ENCODE data around the gene TAPBP.
"Not testable (repeated sequence)": the region's sequence is repeated elsewhere in the genome, so short reads cannot be mapped to it uniquely, and the experiment has no call there.

Gene TAPBP
- long read RNA-seq, donor 1, partial matches to known transcripts: 0 of 4 reads
- long read RNA-seq, donor 1, other reads (novel, unspliced or antisense): 0 of 4 reads
- long read RNA-seq, donor 2, partial matches to known transcripts: 0 of 2 reads
- long read RNA-seq, donor 2, other reads (novel, unspliced or antisense): 0 of 2 reads
- long read RNA-seq, donor 3, partial matches to known transcripts: 457 of 2,656 reads
- long read RNA-seq, donor 3, other reads (novel, unspliced or antisense): 2,197 of 2,656 reads
- long read RNA-seq, donor 4, partial matches to known transcripts: 8 of 15 reads
- long read RNA-seq, donor 4, other reads (novel, unspliced or antisense): 0 of 15 reads
- long read RNA-seq, donor 5, partial matches to known transcripts: 0 of 4 reads
- long read RNA-seq, donor 5, other reads (novel, unspliced or antisense): 0 of 4 reads
- long read RNA-seq, donor 6, transcript TAPBP-234 (8 exons, 3,759 nt): major isoform, 5 of 27 reads
- long read RNA-seq, donor 6, partial matches to known transcripts: 16 of 27 reads
- long read RNA-seq, donor 6, other reads (novel, unspliced or antisense): 0 of 27 reads
- long read RNA-seq, donor 7, transcript TAPBP-235 (5 exons, 1,239 nt): minor isoform, 7 of 33 reads
- long read RNA-seq, donor 7, transcript TAPBP-234 (8 exons, 3,759 nt): major isoform, 9 of 33 reads
- long read RNA-seq, donor 7, partial matches to known transcripts: 15 of 33 reads
- long read RNA-seq, donor 7, other reads (novel, unspliced or antisense): 0 of 33 reads
- long read RNA-seq, donor 8, transcript TAPBP-234 (8 exons, 3,759 nt): major isoform, 5 of 6 reads
- long read RNA-seq, donor 8, partial matches to known transcripts: 0 of 6 reads
- long read RNA-seq, donor 8, other reads (novel, unspliced or antisense): 0 of 6 reads

GRCh38 chr6:33313709-33314514, at the start of gene TAPBP:
TAPBP (minus strand) TSS chr6:33314078; CDS start chr6:33314041, 37 bp downstream.
- peak; percentile 88 for DNase-seq

- DNase-seq: not testable (repeated sequence)
Measured at GRCh38 chr6:33363486-33363885, 49.6 kb upstream of the TAPBP start.

- DNase-seq: no peak
Measured at GRCh38 chr6:33359331-33359730, 45.5 kb upstream of the TAPBP start.

DNA sequence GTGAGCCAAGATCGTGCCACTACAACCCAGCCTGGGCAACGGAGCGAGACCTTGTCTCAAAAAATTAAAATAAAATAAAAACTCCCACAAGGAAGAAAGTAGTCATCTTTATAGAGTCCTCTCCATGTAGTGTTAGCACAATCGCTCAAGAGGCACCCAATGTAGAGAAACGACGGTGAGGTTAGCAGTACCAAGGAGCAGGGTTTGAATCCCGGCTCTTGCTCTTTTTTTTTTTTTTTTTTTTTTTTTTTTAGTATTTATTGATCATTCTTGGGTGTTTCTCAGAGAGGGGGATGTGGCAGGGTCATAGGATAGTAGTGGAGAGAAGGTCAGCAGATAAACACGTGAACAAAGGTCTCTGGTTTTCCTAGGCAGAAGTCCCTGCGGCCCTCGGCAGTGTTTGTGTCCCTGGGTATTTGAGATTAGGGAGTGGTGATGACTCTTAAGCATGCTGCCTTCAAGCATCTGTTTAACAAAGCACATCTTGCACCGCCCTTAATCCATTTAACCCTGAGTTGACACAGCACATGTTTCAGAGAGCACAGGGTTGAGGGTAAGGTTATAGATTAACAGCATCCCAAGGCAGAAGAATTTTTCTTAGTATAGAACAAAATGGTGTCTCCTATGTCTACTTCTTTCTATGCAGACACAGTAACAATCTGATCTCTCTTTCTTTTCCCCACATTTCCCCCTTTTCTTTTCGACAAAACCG, 43.4 kb upstream of the TAPBP start:
- not testable (repeated sequence) for DNase-seq

- no peak for DNase-seq
Measured at GRCh38 chr6:33356295-33356694, 42.4 kb upstream of the TAPBP start.

- not testable (repeated sequence) for DNase-seq
Measured at GRCh38 chr6:33355860-33356259, 42.0 kb upstream of the TAPBP start.

DNA sequence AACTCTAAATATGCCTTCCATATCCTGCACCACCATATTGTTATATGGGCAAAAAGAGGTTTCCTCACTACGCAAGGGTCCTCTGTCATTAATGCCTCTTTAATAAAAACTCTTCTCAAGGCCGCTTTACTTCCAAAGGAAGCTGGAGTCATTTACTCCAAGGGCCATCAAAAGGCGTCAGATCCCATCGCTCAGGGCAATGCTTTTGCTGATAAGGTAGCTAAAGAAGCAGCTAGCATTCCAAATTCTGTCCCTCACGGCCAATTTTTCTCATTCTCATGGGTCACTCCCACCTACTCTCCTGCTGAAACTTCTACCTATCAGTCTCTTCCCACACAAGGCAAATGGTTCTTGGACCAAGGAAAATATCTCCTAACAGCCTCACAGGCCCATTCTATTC, 33.9 kb upstream of the TAPBP start:
- no peak for DNase-seq

- DNase-seq: not testable (repeated sequence)
Measured at GRCh38 chr6:33346972-33347371, 33.1 kb upstream of the TAPBP start.

DNA sequence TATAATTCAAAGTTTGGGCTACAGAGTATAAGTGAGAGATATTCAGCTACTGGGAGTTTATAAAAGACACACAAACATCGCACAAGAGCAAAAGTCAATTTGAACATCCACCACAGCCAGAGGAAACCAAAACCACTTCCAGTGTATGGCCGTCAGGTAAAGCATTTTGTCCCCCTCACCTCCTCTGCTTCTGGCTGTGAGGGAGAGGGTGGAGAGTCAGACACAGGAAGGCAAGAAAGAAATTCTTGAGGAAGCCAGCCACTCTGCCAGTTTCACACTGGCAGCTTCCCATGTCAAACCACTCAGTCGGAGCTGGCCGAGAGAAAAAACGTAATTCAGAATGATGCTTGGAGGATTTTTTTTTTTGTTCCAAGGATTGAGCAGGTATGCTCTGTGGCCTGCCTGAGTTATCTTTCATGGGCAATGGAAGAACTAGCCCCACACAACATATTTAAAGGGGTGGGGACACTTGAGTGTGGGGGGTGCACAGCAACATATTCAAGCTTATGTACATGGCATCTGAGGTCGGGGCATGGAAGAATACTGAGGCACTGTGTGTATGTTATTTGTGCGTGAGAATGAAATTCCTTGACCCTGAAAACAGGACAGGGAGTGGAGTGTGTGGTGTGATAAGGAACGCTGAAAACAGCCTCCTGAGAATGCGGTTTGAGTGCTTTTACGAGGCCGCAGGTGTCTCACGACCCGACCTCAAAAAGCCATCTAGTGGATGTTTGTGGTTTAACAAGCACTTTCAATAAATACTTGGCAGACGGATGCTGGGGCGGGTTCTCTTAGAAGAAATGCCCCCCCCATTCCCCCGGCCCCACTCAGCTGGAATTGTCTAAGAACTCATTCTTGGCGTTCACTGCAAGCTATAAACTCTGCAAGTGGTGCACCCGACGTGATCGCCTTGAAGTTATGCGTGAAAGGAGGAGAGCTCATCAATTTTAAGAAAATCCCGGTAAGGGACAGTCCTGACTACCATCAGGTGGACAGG, 31.1 kb upstream of the TAPBP start:
- DNase-seq: peak; percentile 42

DNA sequence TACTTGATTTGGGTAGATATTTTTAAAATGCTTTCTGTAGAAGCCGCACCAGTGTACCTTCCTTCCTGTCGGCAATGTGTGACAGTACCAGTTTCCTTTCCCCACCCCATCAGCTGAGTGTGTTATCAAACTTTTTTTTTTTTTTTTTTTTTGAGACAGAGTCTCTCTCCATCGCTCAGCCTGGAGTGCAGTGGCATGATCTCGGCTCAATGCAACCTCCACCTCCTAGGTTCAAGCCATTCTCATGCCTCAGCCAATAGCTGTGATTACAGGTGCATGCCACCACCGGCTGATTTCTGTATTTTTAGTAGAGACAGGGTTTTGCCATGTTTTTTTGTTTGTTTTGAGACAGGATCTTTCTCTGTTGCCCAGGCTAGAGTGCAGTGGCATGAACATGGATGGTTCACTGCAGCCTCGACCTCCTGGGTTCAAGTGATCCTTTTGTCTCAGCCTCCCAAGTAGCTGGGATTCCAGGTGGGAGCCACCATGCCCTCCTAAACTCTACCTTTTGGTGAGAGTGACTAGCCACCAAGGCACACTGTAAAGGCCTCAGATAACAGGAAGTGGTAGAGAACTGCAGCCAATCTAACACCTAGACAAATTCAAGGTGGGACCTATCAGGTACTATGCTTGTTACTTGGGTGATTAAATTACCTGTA, 30.2 kb upstream of the TAPBP start:
- DNase-seq: no peak

GRCh38 chr6:33343606-33343952, 29.7 kb upstream of the TAPBP start:
- DNase-seq: not testable (repeated sequence)

- no peak for DNase-seq
Measured at GRCh38 chr6:33339193-33339592, 25.3 kb upstream of the TAPBP start.

DNA sequence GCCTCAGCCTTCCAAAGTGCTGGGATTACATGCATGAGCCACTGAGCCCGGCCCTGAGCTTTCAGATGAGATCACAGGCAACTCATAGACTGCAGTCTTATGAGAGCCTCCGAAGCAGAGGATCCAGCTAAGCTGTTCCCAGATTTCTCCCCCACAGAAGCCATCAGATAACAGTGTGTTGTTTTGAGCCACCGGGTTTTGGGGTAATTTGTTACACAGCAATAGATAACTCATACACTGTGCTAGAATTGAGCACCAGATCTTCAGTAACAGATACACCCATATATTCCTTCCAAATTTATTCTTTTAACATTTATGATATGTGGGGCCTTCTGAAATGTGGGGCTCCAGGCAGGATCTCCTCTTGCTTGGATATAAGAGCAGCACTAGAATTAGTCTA, 22.6 kb upstream of the TAPBP start:
- DNase-seq: no peak

DNA sequence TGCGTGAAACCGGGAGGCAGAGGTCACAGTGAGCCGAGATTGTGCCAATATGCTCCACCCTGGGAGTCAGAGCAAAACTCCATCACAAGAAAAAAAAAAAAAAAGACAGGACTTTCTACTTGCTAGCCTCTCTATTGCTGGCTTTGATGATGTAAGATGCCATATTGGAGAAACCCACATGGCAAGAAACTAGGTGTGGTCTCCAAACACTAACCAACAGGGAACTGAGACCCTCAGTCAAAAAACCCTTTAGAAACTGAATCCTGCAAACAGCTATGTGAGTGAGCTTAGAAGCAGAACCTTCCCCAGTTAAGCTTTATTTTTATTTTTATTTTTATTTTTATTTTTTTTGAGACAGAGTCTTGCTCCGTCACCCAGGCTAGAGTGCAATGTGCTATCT, 22.0 kb upstream of the TAPBP start:
- DNase-seq: no peak

- no peak for DNase-seq
Measured at GRCh38 chr6:33333666-33334065, 19.8 kb upstream of the TAPBP start.

DNA sequence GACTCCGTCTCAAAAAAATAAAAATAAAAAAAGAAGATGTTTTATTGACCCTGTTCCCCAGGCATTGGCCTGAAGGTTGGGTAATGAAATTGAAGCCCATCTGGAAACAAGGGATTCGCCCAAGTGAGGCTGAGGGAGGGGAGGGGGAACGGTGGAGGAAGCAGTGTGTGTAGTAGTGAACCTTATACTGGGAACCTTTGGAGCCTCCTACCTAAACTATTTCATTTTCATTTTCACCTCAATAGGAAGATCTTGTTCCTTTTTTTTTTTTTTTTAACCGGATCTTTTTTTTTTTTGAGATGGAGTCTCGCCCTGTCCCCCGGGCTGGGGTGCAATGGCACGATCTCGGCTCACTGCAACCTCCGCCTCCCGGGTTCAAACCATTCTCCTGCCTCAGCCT, 16.9 kb upstream of the TAPBP start:
- no peak for DNase-seq

- no peak for DNase-seq
Measured at GRCh38 chr6:33329058-33329457, 15.2 kb upstream of the TAPBP start.

DNA sequence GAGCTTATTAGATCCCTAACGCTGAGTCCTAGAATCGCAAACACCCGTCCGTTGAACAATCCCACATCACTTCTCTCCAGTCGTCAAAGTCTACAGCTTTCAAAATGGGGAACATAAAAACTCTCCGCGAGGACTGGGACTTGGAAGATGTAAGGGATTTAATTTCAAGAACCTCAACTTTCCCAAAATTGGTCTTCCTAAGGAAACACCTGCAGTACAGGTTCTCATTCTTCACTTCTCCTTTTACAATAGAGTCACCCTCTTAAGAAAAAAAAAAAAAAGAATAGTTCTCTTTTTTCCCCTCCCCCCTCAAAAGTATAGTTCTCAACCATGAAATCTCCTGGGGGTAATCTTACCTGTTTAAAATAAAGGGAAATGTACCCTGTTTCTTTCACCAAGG, 10.2 kb upstream of the TAPBP start:
- no peak for DNase-seq

DNA sequence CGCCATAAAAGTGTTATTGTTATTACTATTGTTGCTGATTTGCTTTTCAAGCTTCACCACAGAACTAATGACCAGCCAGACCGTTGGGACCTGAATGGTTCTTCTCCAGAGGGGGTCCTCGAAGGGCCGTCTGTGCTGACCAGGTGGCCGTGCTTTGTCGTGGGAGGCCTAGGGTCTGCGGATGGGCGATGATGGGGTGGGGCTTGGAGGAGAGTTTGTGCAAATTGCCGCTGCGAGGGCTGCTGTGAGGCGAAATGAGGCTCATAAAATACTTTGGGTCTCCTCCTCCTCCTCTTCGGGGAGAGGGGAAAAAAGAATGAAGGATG, 9.7 kb upstream of the TAPBP start:
- no peak for DNase-seq

DNA sequence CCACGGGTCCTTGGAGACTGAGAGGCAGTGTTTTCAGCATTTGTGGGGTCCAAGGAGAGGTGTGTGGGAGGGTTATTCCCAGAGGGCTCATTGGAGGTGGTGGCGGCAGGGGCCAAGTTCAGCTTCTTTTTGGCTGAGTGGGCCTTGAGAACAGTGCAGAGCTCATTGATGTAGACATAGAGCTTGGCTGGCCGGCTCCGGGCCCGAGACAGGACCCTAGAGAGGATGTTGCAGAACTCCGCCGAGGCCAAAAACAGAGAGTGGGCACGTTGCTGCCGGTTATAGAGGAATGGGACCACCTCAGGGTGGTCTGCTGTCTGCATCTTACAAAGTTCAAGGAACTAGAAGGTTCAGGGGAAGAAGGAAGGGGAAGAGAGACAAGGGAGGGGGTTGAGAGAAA, 7.3 kb upstream of the TAPBP start:
- DNase-seq: no peak
